ENCODE results near the gene KRT8.

Gene KRT8

DNA sequence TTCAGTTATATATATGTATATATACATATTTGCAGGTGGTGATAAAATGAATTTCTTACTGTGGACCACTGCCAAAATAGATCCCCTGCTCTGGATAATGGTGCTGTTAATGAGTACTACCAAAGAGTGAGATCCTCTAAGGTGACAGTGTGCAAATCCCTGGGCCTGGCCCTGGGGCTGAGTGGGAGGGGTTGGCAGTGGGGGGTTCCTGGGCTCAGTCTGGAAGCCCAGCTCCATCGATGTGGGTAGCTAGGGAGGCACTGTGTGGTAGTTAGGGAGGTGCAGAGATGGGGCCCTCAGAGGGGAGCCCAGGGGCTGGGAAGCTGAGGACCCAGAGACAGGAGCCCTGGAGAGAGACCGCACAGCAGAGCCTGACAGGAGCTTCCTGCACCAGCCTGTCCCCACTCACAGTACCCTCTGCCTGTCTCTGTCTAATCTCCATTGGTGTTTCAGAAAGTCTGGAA, 9.1 kb downstream of the KRT8 start:
- ATAC-seq: peak; percentile 22; the same call in 1 of the 3 replicates
- TF ChIP-seq ESRRG (CRISPR knock-in tag; IDR thresholded peaks at IDR 0.05) (no peak), RARB (CRISPR knock-in tag; IDR thresholded peaks at IDR 0.05) (no peak), ZFP3 (CRISPR knock-in tag; IDR thresholded peaks at IDR 0.05) (no peak)
- TF ChIP-seq, protein P1, sequence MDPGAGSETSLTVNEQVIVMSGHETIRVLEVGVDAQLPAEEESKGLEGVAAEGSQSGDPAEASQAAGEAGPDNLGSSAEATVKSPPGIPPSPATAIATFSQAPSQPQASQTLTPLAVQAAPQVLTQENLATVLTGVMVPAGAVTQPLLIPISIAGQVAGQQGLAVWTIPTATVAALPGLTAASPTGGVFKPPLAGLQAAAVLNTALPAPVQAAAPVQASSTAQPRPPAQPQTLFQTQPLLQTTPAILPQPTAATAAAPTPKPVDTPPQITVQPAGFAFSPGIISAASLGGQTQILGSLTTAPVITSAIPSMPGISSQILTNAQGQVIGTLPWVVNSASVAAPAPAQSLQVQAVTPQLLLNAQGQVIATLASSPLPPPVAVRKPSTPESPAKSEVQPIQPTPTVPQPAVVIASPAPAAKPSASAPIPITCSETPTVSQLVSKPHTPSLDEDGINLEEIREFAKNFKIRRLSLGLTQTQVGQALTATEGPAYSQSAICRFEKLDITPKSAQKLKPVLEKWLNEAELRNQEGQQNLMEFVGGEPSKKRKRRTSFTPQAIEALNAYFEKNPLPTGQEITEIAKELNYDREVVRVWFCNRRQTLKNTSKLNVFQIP (CRISPR knock-in tag; IDR thresholded peaks at IDR 0.05; ENCODE audit: borderline replicate concordance, low read depth): no peak
- TF ChIP-seq, protein P2, sequence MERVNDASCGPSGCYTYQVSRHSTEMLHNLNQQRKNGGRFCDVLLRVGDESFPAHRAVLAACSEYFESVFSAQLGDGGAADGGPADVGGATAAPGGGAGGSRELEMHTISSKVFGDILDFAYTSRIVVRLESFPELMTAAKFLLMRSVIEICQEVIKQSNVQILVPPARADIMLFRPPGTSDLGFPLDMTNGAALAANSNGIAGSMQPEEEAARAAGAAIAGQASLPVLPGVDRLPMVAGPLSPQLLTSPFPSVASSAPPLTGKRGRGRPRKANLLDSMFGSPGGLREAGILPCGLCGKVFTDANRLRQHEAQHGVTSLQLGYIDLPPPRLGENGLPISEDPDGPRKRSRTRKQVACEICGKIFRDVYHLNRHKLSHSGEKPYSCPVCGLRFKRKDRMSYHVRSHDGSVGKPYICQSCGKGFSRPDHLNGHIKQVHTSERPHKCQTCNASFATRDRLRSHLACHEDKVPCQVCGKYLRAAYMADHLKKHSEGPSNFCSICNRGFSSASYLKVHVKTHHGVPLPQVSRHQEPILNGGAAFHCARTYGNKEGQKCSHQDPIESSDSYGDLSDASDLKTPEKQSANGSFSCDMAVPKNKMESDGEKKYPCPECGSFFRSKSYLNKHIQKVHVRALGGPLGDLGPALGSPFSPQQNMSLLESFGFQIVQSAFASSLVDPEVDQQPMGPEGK (CRISPR knock-in tag; IDR thresholded peaks at IDR 0.05; ENCODE audit: borderline replicate concordance): no peak

- no peak for TF ChIP-seq CSDC2 (CRISPR knock-in tag; IDR thresholded peaks at IDR 0.05)
- no peak for TF ChIP-seq PPARA (CRISPR knock-in tag; IDR thresholded peaks at IDR 0.05; ENCODE audit: borderline replicate concordance)
- TF ChIP-seq, protein P2 (CRISPR knock-in tag; IDR thresholded peaks at IDR 0.05; ENCODE audit: borderline replicate concordance): no peak
- no peak for TF ChIP-seq RARB (CRISPR knock-in tag; IDR thresholded peaks at IDR 0.05)
- TF ChIP-seq ZNF565 (CRISPR knock-in tag; conservative IDR thresholded peaks at IDR 0.05; ENCODE audit: low read depth): no peak
- TF ChIP-seq, protein P1 (CRISPR knock-in tag; IDR thresholded peaks at IDR 0.05; ENCODE audit: borderline replicate concordance, low read depth): no peak
- no peak for ATAC-seq
Measured at GRCh38 chr12:52892974-52893373, 11.9 kb downstream of the KRT8 start.

- TF ChIP-seq ZNF70 (CRISPR knock-in tag; IDR thresholded peaks at IDR 0.05) (no peak), TOX (CRISPR knock-in tag; IDR thresholded peaks at IDR 0.05; ENCODE audit: borderline replicate concordance) (no peak), ZFP30 (CRISPR knock-in tag; IDR thresholded peaks at IDR 0.05) (no peak), ARNTL (CRISPR knock-in tag; IDR thresholded peaks at IDR 0.05; ENCODE audit: borderline replicate concordance, low read depth) (no peak), PPARA (CRISPR knock-in tag; IDR thresholded peaks at IDR 0.05; ENCODE audit: borderline replicate concordance) (no peak), ZNF8 (CRISPR knock-in tag; IDR thresholded peaks at IDR 0.05) (no peak), ZFP3 (CRISPR knock-in tag; IDR thresholded peaks at IDR 0.05) (no peak)
- no peak for ATAC-seq
Measured at GRCh38 chr12:52892207-52892852, 12.5 kb downstream of the KRT8 start.

DNA sequence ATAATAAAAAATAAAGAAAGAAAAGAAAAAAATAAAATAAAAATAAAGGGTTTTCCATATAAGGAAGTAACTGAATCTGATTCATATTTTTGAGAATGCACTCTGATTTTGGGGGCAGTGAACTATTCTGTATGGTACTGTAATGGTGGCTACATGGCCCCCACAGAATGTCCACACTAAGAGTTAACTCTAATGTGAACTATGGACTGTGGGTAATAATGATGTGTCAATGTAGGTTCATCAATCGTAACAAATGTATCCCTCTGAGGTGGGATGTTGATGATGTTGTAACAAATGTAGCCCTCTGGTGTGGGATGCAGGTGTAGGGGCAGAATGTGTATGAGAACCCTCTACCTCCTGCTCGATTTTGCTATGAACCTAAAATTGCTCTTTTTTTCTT, 13.8 kb downstream of the KRT8 start:
- ATAC-seq: no peak
- TF ChIP-seq ISL1 (CRISPR knock-in tag; IDR thresholded peaks at IDR 0.05): no peak
- TF ChIP-seq TCF4 (CRISPR knock-in tag; IDR thresholded peaks at IDR 0.05; ENCODE audit: borderline replicate concordance): no peak
- TF ChIP-seq PPARA (CRISPR knock-in tag; IDR thresholded peaks at IDR 0.05; ENCODE audit: borderline replicate concordance): no peak
- no peak for TF ChIP-seq SNAI2 (CRISPR knock-in tag; IDR thresholded peaks at IDR 0.05)
- TF ChIP-seq CREB5 (CRISPR knock-in tag; IDR thresholded peaks at IDR 0.05; ENCODE audit: low read depth): no peak
- no peak for TF ChIP-seq RARB (CRISPR knock-in tag; IDR thresholded peaks at IDR 0.05)
- TF ChIP-seq ARNTL (CRISPR knock-in tag; IDR thresholded peaks at IDR 0.05; ENCODE audit: borderline replicate concordance, low read depth): no peak
- TF ChIP-seq ZNF70 (CRISPR knock-in tag; IDR thresholded peaks at IDR 0.05): no peak
- TF ChIP-seq, protein P3, sequence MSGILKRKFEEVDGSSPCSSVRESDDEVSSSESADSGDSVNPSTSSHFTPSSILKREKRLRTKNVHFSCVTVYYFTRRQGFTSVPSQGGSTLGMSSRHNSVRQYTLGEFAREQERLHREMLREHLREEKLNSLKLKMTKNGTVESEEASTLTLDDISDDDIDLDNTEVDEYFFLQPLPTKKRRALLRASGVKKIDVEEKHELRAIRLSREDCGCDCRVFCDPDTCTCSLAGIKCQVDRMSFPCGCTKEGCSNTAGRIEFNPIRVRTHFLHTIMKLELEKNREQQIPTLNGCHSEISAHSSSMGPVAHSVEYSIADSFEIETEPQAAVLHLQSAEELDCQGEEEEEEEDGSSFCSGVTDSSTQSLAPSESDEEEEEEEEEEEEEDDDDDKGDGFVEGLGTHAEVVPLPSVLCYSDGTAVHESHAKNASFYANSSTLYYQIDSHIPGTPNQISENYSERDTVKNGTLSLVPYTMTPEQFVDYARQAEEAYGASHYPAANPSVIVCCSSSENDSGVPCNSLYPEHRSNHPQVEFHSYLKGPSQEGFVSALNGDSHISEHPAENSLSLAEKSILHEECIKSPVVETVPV (CRISPR knock-in tag; IDR thresholded peaks at IDR 0.05): no peak
- no peak for TF ChIP-seq OSR1 (CRISPR knock-in tag; IDR thresholded peaks at IDR 0.05)
- TF ChIP-seq, protein P2 (CRISPR knock-in tag; IDR thresholded peaks at IDR 0.05; ENCODE audit: borderline replicate concordance): no peak
- TF ChIP-seq ZFP30 (CRISPR knock-in tag; IDR thresholded peaks at IDR 0.05): no peak
- TF ChIP-seq ZFP3 (CRISPR knock-in tag; IDR thresholded peaks at IDR 0.05): no peak
- TF ChIP-seq BACH2 (CRISPR knock-in tag; IDR thresholded peaks at IDR 0.05; ENCODE audit: borderline replicate concordance): no peak
- no peak for TF ChIP-seq GLIS3 (CRISPR knock-in tag; IDR thresholded peaks at IDR 0.05)
- TF ChIP-seq ESRRG (CRISPR knock-in tag; IDR thresholded peaks at IDR 0.05): no peak
- no peak for TF ChIP-seq ZNF8 (CRISPR knock-in tag; IDR thresholded peaks at IDR 0.05)
- TF ChIP-seq ZNF565 (CRISPR knock-in tag; conservative IDR thresholded peaks at IDR 0.05; ENCODE audit: low read depth): no peak
- TF ChIP-seq CSDC2 (CRISPR knock-in tag; IDR thresholded peaks at IDR 0.05): no peak
